ENCODE measurements around the gene GJC1. TPM values are rescaled to one million over a fixed set of nuclear protein-coding genes. Genes with fewer than 3 reads are reported as not detected.
"Not testable (repeated sequence)": the region's sequence is repeated elsewhere in the genome, so short reads cannot be mapped to it uniquely, and the experiment has no call there.

GJC1 gene
- total RNA-seq, 4 donors from 2014 or later = 7.4 to 32.3 (median 14.5) TPM

DNA sequence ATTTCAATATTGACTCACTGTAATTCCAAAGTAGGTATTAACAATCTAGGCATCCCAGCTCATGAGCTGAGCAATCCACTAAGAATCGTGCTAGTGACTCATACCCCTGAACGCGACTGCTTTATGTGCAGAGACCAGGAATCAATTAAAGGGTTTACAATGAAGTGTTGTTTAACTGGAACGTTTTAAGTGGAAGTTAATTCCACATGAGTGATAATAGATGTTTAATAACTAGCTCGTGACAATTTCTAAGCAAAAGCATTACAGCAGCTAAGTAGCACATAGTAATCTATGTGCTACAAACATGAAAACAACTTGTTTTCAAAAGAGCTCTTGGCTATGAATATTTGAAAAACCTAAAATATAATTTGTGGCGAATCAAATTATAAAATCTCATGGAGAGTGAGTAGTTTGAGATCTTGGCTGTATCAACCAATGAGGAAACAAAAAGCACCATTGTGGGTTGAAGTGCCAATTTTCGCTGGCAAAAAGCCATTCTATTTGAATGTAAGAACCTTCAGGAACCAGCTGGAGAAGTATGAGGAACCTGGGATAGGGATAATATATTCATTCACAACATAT is 9.4 kb downstream of the GJC1 start:
- TF ChIP-seq, protein P1, sequence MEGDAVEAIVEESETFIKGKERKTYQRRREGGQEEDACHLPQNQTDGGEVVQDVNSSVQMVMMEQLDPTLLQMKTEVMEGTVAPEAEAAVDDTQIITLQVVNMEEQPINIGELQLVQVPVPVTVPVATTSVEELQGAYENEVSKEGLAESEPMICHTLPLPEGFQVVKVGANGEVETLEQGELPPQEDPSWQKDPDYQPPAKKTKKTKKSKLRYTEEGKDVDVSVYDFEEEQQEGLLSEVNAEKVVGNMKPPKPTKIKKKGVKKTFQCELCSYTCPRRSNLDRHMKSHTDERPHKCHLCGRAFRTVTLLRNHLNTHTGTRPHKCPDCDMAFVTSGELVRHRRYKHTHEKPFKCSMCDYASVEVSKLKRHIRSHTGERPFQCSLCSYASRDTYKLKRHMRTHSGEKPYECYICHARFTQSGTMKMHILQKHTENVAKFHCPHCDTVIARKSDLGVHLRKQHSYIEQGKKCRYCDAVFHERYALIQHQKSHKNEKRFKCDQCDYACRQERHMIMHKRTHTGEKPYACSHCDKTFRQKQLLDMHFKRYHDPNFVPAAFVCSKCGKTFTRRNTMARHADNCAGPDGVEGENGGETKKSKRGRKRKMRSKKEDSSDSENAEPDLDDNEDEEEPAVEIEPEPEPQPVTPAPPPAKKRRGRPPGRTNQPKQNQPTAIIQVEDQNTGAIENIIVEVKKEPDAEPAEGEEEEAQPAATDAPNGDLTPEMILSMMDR (IDR thresholded peaks at IDR 0.05) = no peak
- no peak for DNase-seq (ENCODE audit: low spot score)
- ATAC-seq (ENCODE audit: low FRiP score) = no peak

DNA sequence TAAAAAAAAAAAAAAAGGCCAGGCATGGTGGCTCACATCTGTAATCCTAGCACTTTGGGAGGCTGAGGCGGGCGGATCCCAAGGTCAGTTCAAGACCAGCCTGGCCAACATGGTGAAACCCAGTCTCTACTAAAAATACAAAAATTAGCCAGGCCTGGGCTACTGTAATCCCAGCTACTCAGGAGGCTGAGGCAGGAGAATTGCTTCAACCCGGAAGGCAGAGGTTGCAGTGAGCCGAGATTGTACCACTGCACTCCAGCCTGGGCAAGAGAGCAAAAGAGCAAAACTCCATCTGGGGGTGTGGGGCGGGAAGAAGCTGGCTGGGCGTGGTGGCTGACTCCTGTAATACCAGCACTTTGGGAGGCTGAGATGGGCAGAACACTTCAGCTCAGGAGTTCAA is 11.6 kb downstream of the GJC1 start:
- ATAC-seq (ENCODE audit: low FRiP score); DNase-seq (ENCODE audit: low spot score): not testable (repeated sequence)

DNA sequence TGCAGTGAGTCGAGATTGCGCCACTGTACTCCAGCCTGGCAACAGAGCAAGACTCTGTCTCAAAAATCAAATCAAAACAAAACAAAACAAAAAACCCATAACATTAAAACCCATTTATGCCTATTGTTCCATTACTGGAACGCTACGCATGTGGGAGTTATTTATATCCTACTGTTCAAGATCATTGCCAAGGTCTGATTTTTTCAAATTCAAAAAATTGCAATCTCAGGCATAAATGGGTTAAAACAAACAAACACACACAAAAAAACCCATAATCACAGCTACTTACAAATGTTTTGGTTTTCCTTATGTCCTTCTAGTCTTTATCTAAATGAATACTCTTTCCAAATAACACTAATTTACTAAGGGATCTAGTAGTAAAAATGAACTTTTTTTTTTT is 17.8 kb downstream of the GJC1 start:
- TF ChIP-seq, protein P1 (IDR thresholded peaks at IDR 0.05) = no peak
- ATAC-seq (ENCODE audit: low FRiP score) = no peak
- no peak for DNase-seq (ENCODE audit: low spot score)

DNA sequence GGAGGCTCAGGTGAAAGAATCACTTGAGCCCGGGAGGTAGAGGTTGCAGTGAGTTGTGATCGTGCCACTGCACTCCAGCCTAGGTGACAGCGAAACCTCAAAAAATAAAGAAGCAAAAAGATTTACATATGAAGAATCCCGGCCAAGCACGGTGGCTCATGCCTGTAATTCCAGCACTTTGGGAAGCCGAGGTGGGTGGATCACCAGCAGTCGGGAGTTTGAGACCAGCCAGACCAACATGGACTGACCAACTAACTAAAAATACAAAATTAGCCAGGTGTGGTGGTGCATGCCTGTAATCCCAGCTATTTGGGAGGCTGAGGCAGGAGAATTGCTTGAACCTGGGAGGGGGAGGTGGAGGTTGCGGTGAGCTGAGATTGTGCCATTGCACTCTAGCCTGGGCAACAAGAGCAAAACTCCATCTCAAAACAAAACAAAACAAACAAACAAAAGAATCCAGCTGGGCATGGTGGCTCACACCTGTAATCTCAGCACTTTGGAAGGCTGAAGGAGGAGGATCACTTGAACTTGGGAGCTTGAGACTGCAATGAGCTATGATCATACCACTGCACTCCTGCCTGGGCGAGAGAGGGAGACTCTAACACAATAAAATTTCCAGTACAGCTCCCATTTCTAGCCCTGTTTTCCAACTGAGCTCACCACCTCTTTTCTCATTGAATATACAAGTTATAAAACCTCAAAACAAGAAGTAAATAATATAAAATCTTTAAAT is 21.3 kb downstream of the GJC1 start:
- ATAC-seq (ENCODE audit: low FRiP score); DNase-seq (ENCODE audit: low spot score): not testable (repeated sequence)

DNA sequence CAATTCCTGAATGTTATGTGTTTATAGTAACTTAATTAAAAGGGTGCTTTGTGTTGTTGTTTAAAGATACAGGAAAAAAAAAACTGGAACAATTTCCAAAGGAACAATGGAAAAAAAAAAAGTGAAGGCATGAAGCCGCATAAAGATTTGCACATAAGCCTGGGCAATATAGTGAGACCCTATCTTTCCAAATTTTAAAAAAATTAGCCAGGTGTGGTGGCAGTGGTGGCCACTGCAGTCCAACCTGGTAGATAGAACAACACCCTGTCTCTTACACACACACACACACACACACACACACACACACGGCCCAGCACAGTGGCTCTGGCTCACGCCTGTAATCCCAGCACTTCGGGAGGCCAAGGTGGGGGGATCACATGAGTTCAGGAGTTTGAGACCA is 21.9 kb downstream of the GJC1 start:
- ATAC-seq (ENCODE audit: low FRiP score) (no peak), DNase-seq (ENCODE audit: low spot score) (no peak)
- TF ChIP-seq, protein P1 (IDR thresholded peaks at IDR 0.05) = no peak

DNA sequence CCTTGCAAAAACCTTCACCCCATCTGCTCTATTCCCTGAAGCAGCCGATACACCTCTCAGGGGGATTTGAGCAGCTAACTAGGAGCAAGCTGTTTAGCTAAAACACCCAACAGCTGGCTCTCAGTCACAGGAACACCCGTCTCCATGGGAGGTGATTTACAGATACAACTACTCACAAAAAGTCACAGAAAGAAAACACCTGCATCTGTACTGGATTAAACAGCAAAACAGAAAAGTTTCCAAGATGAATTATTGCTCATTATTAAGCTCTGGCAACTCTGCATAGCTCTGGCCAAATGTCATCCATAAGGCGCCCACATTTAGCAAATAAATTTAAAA is 22.3 kb downstream of the GJC1 start:
- no peak for ATAC-seq (ENCODE audit: low FRiP score)
- TF ChIP-seq, protein P1 (IDR thresholded peaks at IDR 0.05) = no peak
- no peak for DNase-seq (ENCODE audit: low spot score)

DNA sequence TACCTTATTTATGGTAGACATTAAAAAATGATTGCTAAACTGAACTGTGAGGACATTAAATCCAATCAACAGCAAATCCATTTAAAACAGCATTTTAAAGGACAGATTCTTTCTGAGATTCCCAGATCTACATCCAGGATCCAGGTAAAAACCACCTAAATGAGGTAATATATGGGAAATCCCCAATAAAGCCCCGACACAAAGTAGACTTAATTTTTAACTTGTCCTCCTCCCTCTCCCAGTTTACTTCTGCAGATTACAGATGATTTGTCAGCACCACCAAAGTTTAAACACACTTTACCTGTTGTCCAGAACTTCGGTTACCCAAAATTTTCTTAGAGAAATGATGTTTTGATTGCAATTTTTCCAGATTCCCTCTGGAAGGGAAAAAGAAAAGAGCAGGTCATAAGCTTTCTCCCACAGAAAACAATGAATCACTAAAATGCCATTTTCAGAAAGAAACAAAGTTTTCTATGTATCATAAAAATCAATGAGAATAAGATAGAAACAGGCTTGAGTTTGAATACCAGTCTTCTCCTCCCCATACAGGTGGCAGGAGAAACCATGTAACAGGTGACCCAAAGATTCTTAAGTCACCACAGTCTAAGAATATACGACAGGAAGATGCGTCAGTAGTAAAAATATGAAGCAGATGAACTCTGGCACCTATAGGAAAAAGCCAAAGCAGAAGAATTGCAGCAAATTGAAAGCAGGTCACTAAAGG is 22.8 kb downstream of the GJC1 start:
- ATAC-seq (ENCODE audit: low FRiP score) (no peak), DNase-seq (ENCODE audit: low spot score) (no peak)
- TF ChIP-seq, protein P1 (IDR thresholded peaks at IDR 0.05) = no peak
